Measurements from ENCODE around the gene EPHB1.

DNA sequence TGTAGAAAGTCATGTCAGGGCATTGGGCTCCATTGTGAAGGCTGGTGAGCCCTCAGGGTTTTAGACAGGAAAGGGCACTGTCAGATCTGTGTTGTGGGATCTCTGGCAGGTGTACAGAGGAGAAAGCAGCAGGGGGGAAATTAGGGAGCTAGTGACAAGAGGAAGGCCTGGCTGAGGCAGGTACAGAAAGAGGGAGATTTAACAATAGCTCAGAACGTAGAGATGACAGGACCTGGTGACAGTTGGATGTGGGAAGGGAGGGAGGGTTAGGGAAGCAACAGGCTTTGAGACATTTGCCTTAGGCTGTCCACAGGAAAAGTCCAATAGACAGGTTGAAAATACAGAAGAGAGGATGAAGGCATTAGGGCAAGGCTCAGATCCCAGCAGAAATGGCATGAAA, 288.1 kb downstream of the EPHB1 start:
- TF ChIP-seq, protein P1, sequence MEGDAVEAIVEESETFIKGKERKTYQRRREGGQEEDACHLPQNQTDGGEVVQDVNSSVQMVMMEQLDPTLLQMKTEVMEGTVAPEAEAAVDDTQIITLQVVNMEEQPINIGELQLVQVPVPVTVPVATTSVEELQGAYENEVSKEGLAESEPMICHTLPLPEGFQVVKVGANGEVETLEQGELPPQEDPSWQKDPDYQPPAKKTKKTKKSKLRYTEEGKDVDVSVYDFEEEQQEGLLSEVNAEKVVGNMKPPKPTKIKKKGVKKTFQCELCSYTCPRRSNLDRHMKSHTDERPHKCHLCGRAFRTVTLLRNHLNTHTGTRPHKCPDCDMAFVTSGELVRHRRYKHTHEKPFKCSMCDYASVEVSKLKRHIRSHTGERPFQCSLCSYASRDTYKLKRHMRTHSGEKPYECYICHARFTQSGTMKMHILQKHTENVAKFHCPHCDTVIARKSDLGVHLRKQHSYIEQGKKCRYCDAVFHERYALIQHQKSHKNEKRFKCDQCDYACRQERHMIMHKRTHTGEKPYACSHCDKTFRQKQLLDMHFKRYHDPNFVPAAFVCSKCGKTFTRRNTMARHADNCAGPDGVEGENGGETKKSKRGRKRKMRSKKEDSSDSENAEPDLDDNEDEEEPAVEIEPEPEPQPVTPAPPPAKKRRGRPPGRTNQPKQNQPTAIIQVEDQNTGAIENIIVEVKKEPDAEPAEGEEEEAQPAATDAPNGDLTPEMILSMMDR (IDR thresholded peaks at IDR 0.05; ENCODE audit: low read length): no peak
- TF ChIP-seq EZH2 (IDR thresholded peaks at IDR 0.05; ENCODE audit: borderline replicate concordance, low read length): no peak
